H9 (cell line): ENCODE results near the gene WDR4. TPM values are rescaled to one million over a fixed set of nuclear protein-coding genes. Genes with fewer than 3 reads are reported as not detected.

Experiments
- DNase-seq: peaks from one replicate; pipeline ENCODE4 v3.0.0-alpha.2; 2017
- H2AFZ ChIP-seq: one replicate; pipeline ENCODE4 v1.6.1; 2013; ENCODE audit warnings: mild to moderate bottlenecking, low read length, control low read depth, moderate library complexity
- H2AK5ac ChIP-seq: 2 replicates; pipeline ENCODE4 v1.6.1; 2013; ENCODE audit warnings: low read length, control low read depth, mixed read lengths; ENCODE audit not compliant: insufficient read length
- H2BK120ac ChIP-seq: one replicate; pipeline ENCODE4 v1.6.1; 2013; ENCODE audit warnings: low read depth, mild to moderate bottlenecking, low read length, control low read depth, inconsistent platforms; ENCODE audit not compliant: poor library complexity, severe bottlenecking
- H2BK12ac ChIP-seq: 2 replicates; pipeline ENCODE4 v1.6.1; 2013; ENCODE audit warnings: low read length, control low read depth, mixed read lengths, low read depth; ENCODE audit not compliant: insufficient read length
- H2BK15ac ChIP-seq: 2 replicates; pipeline ENCODE4 v1.6.1; 2013; ENCODE audit warnings: low read depth, low read length, control low read depth
- H2BK20ac ChIP-seq: one replicate; pipeline ENCODE4 v1.6.1; 2013; ENCODE audit warnings: low read depth, mild to moderate bottlenecking, low read length, control low read depth, inconsistent platforms; ENCODE audit not compliant: poor library complexity, severe bottlenecking
- H2BK5ac ChIP-seq: 2 replicates; pipeline ENCODE4 v1.6.1; 2013; ENCODE audit warnings: low read length, control low read depth, mixed read lengths; ENCODE audit not compliant: insufficient read length
- H3K14ac ChIP-seq: 2 replicates; pipeline ENCODE4 v1.6.1; 2013; ENCODE audit warnings: low read length, control low read depth; ENCODE audit not compliant: insufficient read depth
- H3K18ac ChIP-seq: 2 replicates; pipeline ENCODE4 v1.6.1; 2013; ENCODE audit warnings: low read depth, mild to moderate bottlenecking, mixed read lengths, low read length, control low read depth; ENCODE audit not compliant: insufficient read length
- H3K23ac ChIP-seq: 2 replicates; pipeline ENCODE4 v1.6.1; 2013; ENCODE audit warnings: low read length, control low read depth, mixed read lengths, low read depth; ENCODE audit not compliant: insufficient read length
- H3K23me2 ChIP-seq: 2 replicates; pipeline ENCODE4 v1.6.1; 2013; ENCODE audit warnings: low read depth, mild to moderate bottlenecking, mixed read lengths, low read length, control low read depth; ENCODE audit not compliant: insufficient read length, poor library complexity, severe bottlenecking
- H3K27ac ChIP-seq: 2 replicates; pipeline ENCODE4 v1.5.1; 2013; ENCODE audit warnings: low read length, control low read depth, mixed read lengths, low read depth; ENCODE audit not compliant: insufficient read length
- H3K27me3 ChIP-seq: 2 replicates; pipeline ENCODE4 v1.6.1; 2013; ENCODE audit warnings: low read length, control low read depth, inconsistent platforms; ENCODE audit not compliant: insufficient read depth
- H3K4ac ChIP-seq: 2 replicates; pipeline ENCODE4 v1.6.1; 2013; ENCODE audit warnings: low read depth, mild to moderate bottlenecking, control low read depth, inconsistent platforms, low read length, moderate library complexity
- H3K4me1 ChIP-seq: 2 replicates; pipeline ENCODE4 v1.6.1; 2013; ENCODE audit warnings: low read length, control low read depth, inconsistent platforms; ENCODE audit not compliant: insufficient read depth
- H3K4me2 ChIP-seq: 2 replicates; pipeline ENCODE4 v1.6.1; 2013; ENCODE audit warnings: low read length, control low read depth, mixed read lengths; ENCODE audit not compliant: insufficient read length, insufficient read depth
- H3K56ac ChIP-seq: 2 replicates; pipeline ENCODE4 v1.6.1; 2013; ENCODE audit warnings: low read depth, mild to moderate bottlenecking, mixed read lengths, low read length, control low read depth; ENCODE audit not compliant: insufficient read length
- H3K79me1 ChIP-seq: 2 replicates; pipeline ENCODE4 v1.6.1; 2013; ENCODE audit warnings: low read depth, mild to moderate bottlenecking, moderate library complexity, low read length, control low read depth, inconsistent platforms; ENCODE audit not compliant: insufficient read depth, poor library complexity, severe bottlenecking
- H3K79me2 ChIP-seq: 2 replicates; pipeline ENCODE4 v1.6.1; 2013; ENCODE audit warnings: low read length, control low read depth, inconsistent platforms; ENCODE audit not compliant: insufficient read depth
- H3K9ac ChIP-seq: 2 replicates; pipeline ENCODE4 v1.6.1; 2013; ENCODE audit warnings: low read length, control low read depth, mixed read lengths; ENCODE audit not compliant: insufficient read length; ENCODE audit errors: extremely low read depth
- H3K9me3 ChIP-seq: one replicate; pipeline ENCODE4 v1.6.1; 2013; ENCODE audit warnings: low read depth, low read length, inconsistent platforms; ENCODE audit not compliant: control insufficient read depth
- H3T11ph ChIP-seq: one replicate; pipeline ENCODE4 v1.6.1; 2013; ENCODE audit warnings: mild to moderate bottlenecking, low read length, control low read depth, inconsistent platforms
- H4K20me1 ChIP-seq: one replicate; pipeline ENCODE4 v1.6.1; 2013; ENCODE audit not compliant: control insufficient read depth, insufficient read length, insufficient read depth
- H4K5ac ChIP-seq: 2 replicates; pipeline ENCODE4 v1.6.1; 2013; ENCODE audit warnings: low read depth, mild to moderate bottlenecking, mixed read lengths, low read length, control low read depth; ENCODE audit not compliant: insufficient read length
- H4K8ac ChIP-seq: replicated peaks from 2 replicates; pipeline ENCODE4 v1.6.1; 2013; ENCODE audit warnings: low read length, control low read depth, mixed read lengths, low read depth; ENCODE audit not compliant: insufficient read length
- H4K91ac ChIP-seq: 2 replicates; pipeline ENCODE4 v1.6.1; 2013; ENCODE audit warnings: low read depth, mild to moderate bottlenecking, moderate library complexity, mixed read lengths, low read length, control low read depth; ENCODE audit not compliant: insufficient read length
- H3K27ac Mint-ChIP-seq, 3 experiments: 2 replicates in 2 of 3; 3 replicates in 1 of 3; pipeline ENCODE4 v1.8.0; 2020 to 2021; ENCODE audit warnings: mixed read lengths in 3 of 3, mild to moderate bottlenecking in 1 of 3, moderate library complexity in 1 of 3
- H3K27me3 Mint-ChIP-seq: 2 replicates; pipeline ENCODE4 v1.8.0; 2021; ENCODE audit warnings: low read depth, mild to moderate bottlenecking, moderate library complexity, mixed read lengths
- H3K36me3 Mint-ChIP-seq, 3 experiments: 2 replicates in 2 of 3; 3 replicates in 1 of 3; pipeline ENCODE4 v1.8.0; 2020 to 2021; ENCODE audit warnings: low read depth in 3 of 3, mixed read lengths in 3 of 3; ENCODE audit not compliant: insufficient read depth in 1 of 3
- H3K4me1 Mint-ChIP-seq, 2 experiments: 2 replicates each; pipeline ENCODE4 v1.8.0; 2020; ENCODE audit warnings: mixed read lengths in 2 of 2
- H3K4me3 Mint-ChIP-seq, 2 experiments: 2 replicates in 1 of 2; 3 replicates in 1 of 2; pipeline ENCODE4 v1.8.0; 2020 to 2021; ENCODE audit warnings: mild to moderate bottlenecking in 2 of 2, mixed read lengths in 2 of 2, moderate library complexity in 1 of 2
- H3K9me3 Mint-ChIP-seq, 2 experiments: 2 replicates in 1 of 2; 3 replicates in 1 of 2; pipeline ENCODE4 v1.8.0; 2020; ENCODE audit warnings: mild to moderate bottlenecking in 2 of 2, mixed read lengths in 2 of 2, moderate library complexity in 1 of 2
- WGBS: extraction: QIAGEN DNeasy Blood & Tissue Kit; methylation state at CpG from one replicate; pipeline ENCODE4 v1.1.7; 2013; ENCODE audit warnings: missing lambda C conversion rate, low lambda C conversion rate, mixed read lengths; ENCODE audit not compliant: insufficient read length; ENCODE audit errors: extremely low coverage; 5-methylcytosine and 5-hydroxymethylcytosine counted together
- total RNA-seq: library from RNA; stranded (reverse); gene quantifications from 2 replicates; pipeline ENCODE4 v1.2.1, GENCODE V29; 2021
- TF ChIP-seq, protein P1 (sequence below): fragments of 200-600 bp; sonication (generic); conservative IDR thresholded peaks from 3 replicates; pipeline ENCODE4 v1.8.0; 2021; ENCODE audit warnings: antibody characterized with exemption, mild to moderate bottlenecking

The WDR4 gene
- total RNA-seq, 1 experiment from 2014 or later: 54.4 TPM

DNA sequence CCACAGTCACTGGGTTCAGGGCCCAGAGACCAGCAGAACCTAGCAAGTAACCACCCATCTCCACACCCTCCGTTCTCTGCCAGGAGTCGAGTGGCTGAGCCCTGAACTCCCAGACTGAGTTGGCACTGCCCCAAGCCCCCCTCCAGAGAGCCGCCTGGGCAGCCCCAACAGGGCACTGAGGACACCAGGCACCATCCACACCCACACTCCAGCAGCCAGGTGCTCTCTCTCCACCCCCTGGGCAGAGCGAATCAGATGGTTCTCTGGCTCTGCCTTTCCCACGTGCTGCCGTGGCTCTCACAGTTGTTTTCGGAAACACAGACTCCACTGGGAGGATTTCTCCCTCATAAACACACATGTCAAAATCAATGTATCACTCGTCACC lies 13.6 kb downstream of the WDR4 start:
- H3K36me3 Mint-ChIP-seq: peaks cover 40 to 79% (median 79%) of the 10 kb centered on the region in 3 experiments
- no peak overlapping the region for H3K27ac ChIP-seq

More for the DNA sequence above, 13.6 kb downstream of the WDR4 start:
- DNase-seq: no peak
- H2AFZ ChIP-seq: no peak overlapping the region
- H3K9me3 Mint-ChIP-seq: no peaks in the 10 kb centered on the region
- no peaks in the 10 kb centered on the region for H3K4me1 ChIP-seq
- TF ChIP-seq, protein P1, sequence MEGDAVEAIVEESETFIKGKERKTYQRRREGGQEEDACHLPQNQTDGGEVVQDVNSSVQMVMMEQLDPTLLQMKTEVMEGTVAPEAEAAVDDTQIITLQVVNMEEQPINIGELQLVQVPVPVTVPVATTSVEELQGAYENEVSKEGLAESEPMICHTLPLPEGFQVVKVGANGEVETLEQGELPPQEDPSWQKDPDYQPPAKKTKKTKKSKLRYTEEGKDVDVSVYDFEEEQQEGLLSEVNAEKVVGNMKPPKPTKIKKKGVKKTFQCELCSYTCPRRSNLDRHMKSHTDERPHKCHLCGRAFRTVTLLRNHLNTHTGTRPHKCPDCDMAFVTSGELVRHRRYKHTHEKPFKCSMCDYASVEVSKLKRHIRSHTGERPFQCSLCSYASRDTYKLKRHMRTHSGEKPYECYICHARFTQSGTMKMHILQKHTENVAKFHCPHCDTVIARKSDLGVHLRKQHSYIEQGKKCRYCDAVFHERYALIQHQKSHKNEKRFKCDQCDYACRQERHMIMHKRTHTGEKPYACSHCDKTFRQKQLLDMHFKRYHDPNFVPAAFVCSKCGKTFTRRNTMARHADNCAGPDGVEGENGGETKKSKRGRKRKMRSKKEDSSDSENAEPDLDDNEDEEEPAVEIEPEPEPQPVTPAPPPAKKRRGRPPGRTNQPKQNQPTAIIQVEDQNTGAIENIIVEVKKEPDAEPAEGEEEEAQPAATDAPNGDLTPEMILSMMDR: no peak
- no peak overlapping the region for H2BK20ac ChIP-seq
- no peak overlapping the region for H3K9ac ChIP-seq
- H3K4ac ChIP-seq: no peak overlapping the region
- H3T11ph ChIP-seq: no peak overlapping the region
- H4K5ac ChIP-seq: no peak overlapping the region
- no peak overlapping the region for H4K8ac ChIP-seq
- no peak overlapping the region for H3K23ac ChIP-seq
- H3K14ac ChIP-seq: no peak overlapping the region
- no CpG with 5 or more reads among the region's 8 CpGs for WGBS
- H4K91ac ChIP-seq: no peak overlapping the region
- peaks cover 10 to 20% of the 10 kb centered on the region in 2 experiments; a peak in 3 of 4 replicates for H3K4me1 Mint-ChIP-seq
- H2BK12ac ChIP-seq: no peak overlapping the region
- no peaks in the 10 kb centered on the region for H3K23me2 ChIP-seq
- H2BK5ac ChIP-seq: no peak overlapping the region
- peaks cover 3% of the 10 kb centered on the region for H3K79me1 ChIP-seq
- H3K4me2 ChIP-seq: no peak overlapping the region
- H3K9me3 ChIP-seq: no peaks in the 10 kb centered on the region
- peak overlapping the region; percentile 53 to 91 (median 81) for H3K27ac Mint-ChIP-seq
- H3K27me3 ChIP-seq: no peaks in the 10 kb centered on the region
- H2AK5ac ChIP-seq: no peak overlapping the region
- H3K27me3 Mint-ChIP-seq: no peaks in the 10 kb centered on the region
- H4K20me1 ChIP-seq: peaks cover 3% of the 10 kb centered on the region
- H2BK15ac ChIP-seq: no peak overlapping the region
- no peak overlapping the region for H3K18ac ChIP-seq
- H2BK120ac ChIP-seq: no peak overlapping the region
- peaks cover 40% of the 10 kb centered on the region for H3K79me2 ChIP-seq
- H3K56ac ChIP-seq: no peak overlapping the region
- H3K4me3 Mint-ChIP-seq: no peak overlapping the region
